HepG2 (cell line): ENCODE measurements around the gene FOXI2.

Source experiments
- CTCF ChIP-seq: sonication (generic); formaldehyde crosslinking; IDR thresholded peaks from 2 replicates; pipeline ENCODE4 v1.5.0; 2020; ENCODE audit warnings: mild to moderate bottlenecking, missing genetic modification reagents, moderate library complexity
- MAX ChIP-seq: IDR thresholded peaks from 2 replicates; pipeline ENCODE4 v1.6.1; 2012; ENCODE audit warnings: inconsistent platforms
- PHF20 ChIP-seq: sonication (generic); formaldehyde crosslinking; IDR thresholded peaks from 2 replicates; pipeline ENCODE4 v1.5.0; 2020; ENCODE audit warnings: mild to moderate bottlenecking, missing genetic modification reagents
- PHF8 ChIP-seq: sonication (generic); formaldehyde crosslinking; IDR thresholded peaks from 2 replicates; pipeline ENCODE4 v1.5.0; 2020; ENCODE audit warnings: missing genetic modification reagents
- TERF1 ChIP-seq: sonication (generic); formaldehyde crosslinking; IDR thresholded peaks from 2 replicates; pipeline ENCODE4 v1.8.0; 2022; ENCODE audit warnings: mild to moderate bottlenecking, missing genetic modification reagents, moderate library complexity

GRCh38 chr10:127745861-127746260 lies 8.9 kb downstream of the FOXI2 start:
- TF ChIP-seq CTCF (CRISPR knock-in tag) (no peak), MAX (no peak), PHF20 (CRISPR knock-in tag) (no peak), PHF8 (CRISPR knock-in tag) (no peak), TERF1 (no peak)
